ENCODE measurements around the gene IPP.
"Not testable (repeated sequence)": the region's sequence is repeated elsewhere in the genome, so short reads cannot be mapped to it uniquely, and the experiment has no call there.

GRCh38 chr1:45751039-45751838 lies 786 bp upstream of the IPP start:
- TF ChIP-seq, protein P1, sequence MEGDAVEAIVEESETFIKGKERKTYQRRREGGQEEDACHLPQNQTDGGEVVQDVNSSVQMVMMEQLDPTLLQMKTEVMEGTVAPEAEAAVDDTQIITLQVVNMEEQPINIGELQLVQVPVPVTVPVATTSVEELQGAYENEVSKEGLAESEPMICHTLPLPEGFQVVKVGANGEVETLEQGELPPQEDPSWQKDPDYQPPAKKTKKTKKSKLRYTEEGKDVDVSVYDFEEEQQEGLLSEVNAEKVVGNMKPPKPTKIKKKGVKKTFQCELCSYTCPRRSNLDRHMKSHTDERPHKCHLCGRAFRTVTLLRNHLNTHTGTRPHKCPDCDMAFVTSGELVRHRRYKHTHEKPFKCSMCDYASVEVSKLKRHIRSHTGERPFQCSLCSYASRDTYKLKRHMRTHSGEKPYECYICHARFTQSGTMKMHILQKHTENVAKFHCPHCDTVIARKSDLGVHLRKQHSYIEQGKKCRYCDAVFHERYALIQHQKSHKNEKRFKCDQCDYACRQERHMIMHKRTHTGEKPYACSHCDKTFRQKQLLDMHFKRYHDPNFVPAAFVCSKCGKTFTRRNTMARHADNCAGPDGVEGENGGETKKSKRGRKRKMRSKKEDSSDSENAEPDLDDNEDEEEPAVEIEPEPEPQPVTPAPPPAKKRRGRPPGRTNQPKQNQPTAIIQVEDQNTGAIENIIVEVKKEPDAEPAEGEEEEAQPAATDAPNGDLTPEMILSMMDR (conservative IDR thresholded peaks at IDR 0.05): not testable (repeated sequence)
- TF ChIP-seq EZH2 (IDR thresholded peaks at IDR 0.05; ENCODE audit: low read depth): not testable (repeated sequence)

Measured in PC-9 (cell line).